GM23338 (cell line): ENCODE measurements around the gene LMF1. TPM values are rescaled to one million over a fixed set of nuclear protein-coding genes. Genes with fewer than 3 reads are reported as not detected.

Experiments used
- ATAC-seq: fragments of 200-7000 bp; cut with Tn5 transposase; 3 replicates; pipeline ENCODE4 v1.9.1; 2020
- DNase-seq: peaks from one replicate; pipeline ENCODE4 v3.0.0-alpha.2; 2015; ENCODE audit warnings: low spot score
- H2AFZ ChIP-seq: fragments of 200-600 bp; sonication (generic); 2 replicates; pipeline ENCODE4 v1.8.0; 2016; ENCODE audit warnings: antibody characterized with exemption, mild to moderate bottlenecking, moderate library complexity
- H3F3A ChIP-seq: fragments of 200-600 bp; sonication (generic); replicated peaks from 2 replicates; pipeline ENCODE4 v1.8.0; 2017; ENCODE audit warnings: antibody characterized with exemption, mixed run types, low read depth
- H3K27ac ChIP-seq: fragments of 200-600 bp; sonication (generic); 2 replicates; pipeline ENCODE4 v1.6.1; 2016; ENCODE audit warnings: low read depth
- H3K27me3 ChIP-seq: fragments of 200-600 bp; sonication (generic); 2 replicates; pipeline ENCODE4 v1.8.0; 2016; ENCODE audit warnings: mild to moderate bottlenecking, mixed run types, moderate library complexity; ENCODE audit not compliant: insufficient read depth
- H3K36me3 ChIP-seq: fragments of 200-600 bp; sonication (generic); 2 replicates; pipeline ENCODE4 v1.8.0; 2016; ENCODE audit warnings: mild to moderate bottlenecking; ENCODE audit not compliant: insufficient read depth
- H3K4me1 ChIP-seq: fragments of 200-600 bp; sonication (generic); 2 replicates; pipeline ENCODE4 v1.8.0; 2016; ENCODE audit warnings: mild to moderate bottlenecking, moderate library complexity; ENCODE audit not compliant: insufficient read depth
- H3K4me2 ChIP-seq: fragments of 200-600 bp; sonication (generic); 2 replicates; pipeline ENCODE4 v1.7.1; 2017; ENCODE audit warnings: mixed run types
- H3K4me3 ChIP-seq: fragments of 200-600 bp; sonication (generic); 2 replicates; pipeline ENCODE4 v1.6.1; 2016; ENCODE audit warnings: mixed run types
- H3K79me2 ChIP-seq: fragments of 200-600 bp; sonication (generic); replicated peaks from 2 replicates; pipeline ENCODE4 v1.8.0; 2017; ENCODE audit warnings: mild to moderate bottlenecking; ENCODE audit not compliant: insufficient read depth
- H3K9me2 ChIP-seq: fragments of 200-600 bp; sonication (generic); 2 replicates; pipeline ENCODE4 v1.8.0; 2017; ENCODE audit not compliant: insufficient read depth
- H4K20me1 ChIP-seq: fragments of 200-600 bp; sonication (generic); replicated peaks from 2 replicates; pipeline ENCODE4 v1.8.0; 2017; ENCODE audit warnings: mild to moderate bottlenecking; ENCODE audit not compliant: insufficient read depth
- H3K27ac Mint-ChIP-seq: 2 replicates; pipeline ENCODE4 v1.8.0; 2020; ENCODE audit warnings: inconsistent platforms, mild to moderate bottlenecking, moderate library complexity, mixed read lengths
- H3K27me3 Mint-ChIP-seq: 3 replicates; pipeline ENCODE4 v1.8.0; 2022; ENCODE audit warnings: low read depth, mild to moderate bottlenecking, moderate library complexity, mixed read lengths, inconsistent platforms; ENCODE audit not compliant: insufficient read depth, poor library complexity
- H3K36me3 Mint-ChIP-seq: 3 replicates; pipeline ENCODE4 v1.8.0; 2021; ENCODE audit warnings: low read depth, mild to moderate bottlenecking, inconsistent platforms, moderate library complexity, mixed read lengths
- H3K4me1 Mint-ChIP-seq: 3 replicates; pipeline ENCODE4 v1.8.0; 2020; ENCODE audit warnings: mild to moderate bottlenecking, inconsistent platforms, mixed read lengths
- H3K4me3 Mint-ChIP-seq: 3 replicates; pipeline ENCODE4 v1.8.0; 2021; ENCODE audit warnings: moderate library complexity, mild to moderate bottlenecking, inconsistent platforms, mixed read lengths
- H3K9me3 Mint-ChIP-seq: 3 replicates; pipeline ENCODE4 v1.8.0; 2020; ENCODE audit warnings: moderate library complexity, mild to moderate bottlenecking, inconsistent platforms, mixed read lengths
- CREB1 ChIP-seq: fragments of 250-450 bp; sonication (Bioruptor Pico); IDR thresholded peaks from 2 replicates; pipeline ENCODE4 v1.5.0; 2020; ENCODE audit warnings: low read depth, mild to moderate bottlenecking, moderate library complexity
- EZH2phosphoT487 ChIP-seq: fragments of 200-600 bp; sonication (generic); IDR thresholded peaks from one replicate; pipeline ENCODE4 v1.8.1; 2018; ENCODE audit warnings: antibody characterized with exemption; ENCODE audit not compliant: unreplicated experiment
- POLR2AphosphoS5 ChIP-seq: IDR thresholded peaks from 2 replicates; pipeline ENCODE4 v1.6.1; 2016; ENCODE audit warnings: antibody characterized with exemption, low read depth
- REST ChIP-seq: IDR thresholded peaks from one replicate; pipeline ENCODE4 v1.6.1; 2018; ENCODE audit warnings: antibody characterized with exemption; ENCODE audit not compliant: unreplicated experiment
- STAT1 ChIP-seq: IDR thresholded peaks from one replicate; pipeline ENCODE4 v1.6.1; 2016; ENCODE audit warnings: antibody characterized with exemption; ENCODE audit not compliant: unreplicated experiment
- ZNF462 ChIP-seq: fragments of 250-450 bp; sonication (Bioruptor Pico); IDR thresholded peaks from 2 replicates; pipeline ENCODE4 v1.5.0; 2020; ENCODE audit warnings: mild to moderate bottlenecking, moderate library complexity
- polyA plus RNA-seq: library from polyadenylated mRNA; unstranded; fragments of >200 nt; fragmentation: Nextera tagmentation; extraction: Ambion mirVana; gene quantifications from 2 replicates; pipeline ENCODE4 v1.2.1, GENCODE V29; 2016
- total RNA-seq: library from RNA; depleted of rRNA; stranded (reverse); fragments of >200 nt; shearing (Covaris generic); gene quantifications from 2 replicates; pipeline ENCODE4 v1.2.3, GENCODE V29; 2014

Gene LMF1
- total and polyA plus RNA-seq, 2 experiments from 2014 or later, result 4.2 to 10.1 TPM

GRCh38 chr16:836221-836620, 134.6 kb downstream of the LMF1 start (continued):
- TF ChIP-seq ZNF462 (CRISPR knock-in tag) (no peak), POLR2AphosphoS5 (no peak), EZH2phosphoT487 (no peak), REST (no peak), CREB1 (no peak), STAT1 (no peak)

GRCh38 chr16:835373-835772, 135.4 kb downstream of the LMF1 start:
- Mint-ChIP-seq H3K27me3 (peaks cover 4% of the 10 kb centered on the region), H3K9me3 (peaks cover 22% of the 10 kb centered on the region), H3K4me1 (no peaks in the 10 kb centered on the region), H3K27ac (no peak overlapping the region), H3K36me3 (peaks cover 4% of the 10 kb centered on the region; the same call in 1 of the 3 replicates), H3K4me3 (no peak overlapping the region)
- ATAC-seq (no peak), DNase-seq (no peak)
- Histone ChIP-seq H3K4me3 (no peak overlapping the region), H3K4me1 (no peaks in the 10 kb centered on the region), H3K79me2 (no peaks in the 10 kb centered on the region), H3K36me3 (0 out of 2 replicates have a peak, but pooled peaks cover 3% of the 10 kb centered on the region), H3K27me3 (no peaks in the 10 kb centered on the region), H3K4me2 (no peak overlapping the region), H3F3A (no peaks in the 10 kb centered on the region), H4K20me1 (no peaks in the 10 kb centered on the region), H2AFZ (no peak overlapping the region), H3K27ac (no peak overlapping the region), H3K9me2 (no peaks in the 10 kb centered on the region)
- TF ChIP-seq CREB1 (no peak), ZNF462 (CRISPR knock-in tag) (no peak)
